GM21786 (cell line): ENCODE results near the gene POLR2L.

Source experiments
- ATAC-seq: cut with Tn5 transposase; IDR thresholded peaks from one replicate; pipeline ENCODE4 v1.9.1; 2021; ENCODE audit not compliant: unreplicated experiment

Gene POLR2L

GRCh38 chr11:869399-870126 is 27.2 kb upstream of the POLR2L start:
- no peak for ATAC-seq

DNA sequence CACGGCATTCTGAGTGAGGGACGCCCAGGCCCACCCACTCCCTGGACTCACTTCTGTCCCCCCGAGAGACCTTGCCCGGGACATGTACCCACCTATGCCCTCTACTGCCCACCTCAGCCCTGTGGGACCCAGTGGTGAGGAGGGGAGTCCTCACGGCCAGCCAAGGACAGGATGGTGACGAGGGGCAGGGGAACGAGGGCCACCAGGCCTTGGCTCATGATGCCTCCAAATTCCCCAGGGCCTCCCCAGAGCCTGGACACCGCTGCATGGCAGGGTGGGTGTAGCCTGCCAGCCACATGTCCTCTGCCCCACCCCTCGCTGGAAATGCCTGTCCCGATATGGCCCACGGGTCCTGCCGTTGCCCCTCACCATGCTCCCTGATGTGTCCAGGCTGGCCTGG is 26.5 kb upstream of the POLR2L start:
- no peak for ATAC-seq

DNA sequence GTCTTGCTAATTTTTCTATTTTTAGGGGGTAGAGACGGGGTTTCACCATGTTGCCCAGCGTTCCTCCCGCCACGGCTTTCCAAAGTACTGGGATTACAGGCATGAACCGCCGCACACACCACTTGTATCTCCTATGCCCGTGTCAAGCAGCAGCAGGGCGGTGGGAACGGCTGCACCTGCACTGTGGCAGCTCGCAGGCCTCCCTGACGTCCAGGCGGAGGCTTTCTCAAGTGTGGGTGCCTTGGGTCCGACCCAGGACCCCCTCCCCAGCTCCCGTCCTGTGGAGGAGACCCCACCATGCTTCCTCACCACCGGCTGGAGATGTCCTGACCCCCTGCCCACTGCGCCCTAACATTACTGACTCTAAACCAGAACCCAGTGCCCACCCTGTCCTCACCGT is 26.1 kb upstream of the POLR2L start:
- no peak for ATAC-seq

- ATAC-seq = no peak
These were observed 25.6 kb upstream of the POLR2L start for GRCh38 chr11:867856-868358.

DNA sequence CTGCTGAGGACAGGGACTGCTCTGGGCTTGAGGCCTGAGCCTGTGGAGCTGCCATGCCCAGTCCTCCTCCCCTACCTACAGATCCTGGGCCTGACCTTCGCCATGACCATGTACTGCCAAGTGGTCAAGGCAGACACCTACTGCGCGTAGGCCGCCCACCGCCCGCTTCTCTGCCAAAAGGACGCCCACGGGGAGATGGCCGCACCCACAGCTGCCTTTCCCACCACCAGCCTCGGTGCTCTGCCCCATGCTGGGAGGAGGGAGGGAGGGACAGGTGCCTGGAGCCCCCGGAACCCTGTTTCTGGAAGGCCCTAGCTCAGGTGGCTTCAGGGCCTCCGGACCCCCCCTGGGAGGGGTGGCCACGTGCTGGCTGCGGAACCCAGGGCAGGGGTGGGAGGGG is 24.2 kb upstream of the POLR2L start:
- no peak for ATAC-seq

GRCh38 chr11:865462-866430 is 23.4 kb upstream of the POLR2L start:
- ATAC-seq = no peak

DNA sequence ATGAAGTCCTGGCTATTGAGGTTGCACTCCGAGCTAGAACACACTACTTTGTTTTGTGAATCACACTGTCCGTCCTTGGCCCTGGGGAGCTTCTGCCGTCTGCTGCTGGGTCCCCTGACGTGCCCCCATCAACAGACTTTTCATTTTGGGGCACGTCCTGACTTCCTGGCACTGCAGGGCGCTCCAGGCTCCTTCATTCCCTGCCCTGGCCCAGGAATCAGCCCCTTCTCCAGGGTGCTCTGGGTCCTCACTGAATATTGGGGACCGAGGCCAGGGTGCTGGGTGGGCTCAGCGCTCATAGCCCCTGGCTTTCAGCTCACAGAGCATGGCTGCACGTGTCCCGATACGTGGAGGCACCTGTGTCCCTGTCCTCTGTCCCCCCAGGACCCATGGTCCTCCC is 22.6 kb upstream of the POLR2L start:
- ATAC-seq = no peak

DNA sequence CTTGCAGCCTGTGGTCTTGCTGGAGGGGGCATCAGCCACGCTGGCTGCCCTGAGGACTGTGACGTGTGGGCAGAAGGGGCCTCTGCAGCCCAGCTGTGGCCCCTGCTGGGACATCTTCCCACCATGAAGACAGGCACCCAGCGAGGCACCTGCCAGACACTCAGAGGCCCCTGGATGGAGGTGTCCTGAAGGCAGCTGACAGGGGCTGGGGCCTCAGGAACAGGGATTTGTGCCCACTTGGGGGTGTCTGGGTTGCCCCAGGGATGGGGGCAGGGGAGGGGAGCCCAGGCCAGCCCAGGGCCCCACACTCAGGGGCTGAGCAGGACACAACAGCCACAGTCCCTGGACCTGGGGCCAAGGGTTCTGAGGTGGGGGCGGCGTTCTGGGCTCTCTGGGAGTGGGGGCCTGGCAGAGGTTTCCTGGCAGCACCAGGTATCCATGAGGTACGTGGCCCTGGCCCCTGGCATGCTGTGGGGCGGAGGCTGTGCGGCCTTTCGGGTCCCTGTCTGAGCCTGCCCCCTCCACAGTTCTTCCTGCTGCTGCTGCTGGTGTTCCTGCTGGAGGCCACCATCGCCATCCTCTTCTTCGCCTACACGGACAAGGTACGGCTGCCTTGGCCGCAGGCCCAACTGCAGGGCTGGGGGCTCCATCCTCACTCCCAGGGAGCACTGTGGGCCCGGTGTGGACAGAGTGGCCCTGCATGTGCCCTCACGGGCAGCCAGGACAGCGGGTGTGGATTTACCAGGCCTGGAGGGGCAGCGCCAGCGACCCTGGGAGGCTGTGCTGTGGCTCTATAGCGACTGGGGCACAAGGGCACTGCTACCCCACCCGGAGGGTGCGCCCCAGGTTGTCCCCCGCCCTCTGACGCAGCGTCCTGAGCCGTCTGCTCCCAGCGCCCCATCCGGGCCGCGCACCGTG is 21.8 kb upstream of the POLR2L start:
- no peak for ATAC-seq

DNA sequence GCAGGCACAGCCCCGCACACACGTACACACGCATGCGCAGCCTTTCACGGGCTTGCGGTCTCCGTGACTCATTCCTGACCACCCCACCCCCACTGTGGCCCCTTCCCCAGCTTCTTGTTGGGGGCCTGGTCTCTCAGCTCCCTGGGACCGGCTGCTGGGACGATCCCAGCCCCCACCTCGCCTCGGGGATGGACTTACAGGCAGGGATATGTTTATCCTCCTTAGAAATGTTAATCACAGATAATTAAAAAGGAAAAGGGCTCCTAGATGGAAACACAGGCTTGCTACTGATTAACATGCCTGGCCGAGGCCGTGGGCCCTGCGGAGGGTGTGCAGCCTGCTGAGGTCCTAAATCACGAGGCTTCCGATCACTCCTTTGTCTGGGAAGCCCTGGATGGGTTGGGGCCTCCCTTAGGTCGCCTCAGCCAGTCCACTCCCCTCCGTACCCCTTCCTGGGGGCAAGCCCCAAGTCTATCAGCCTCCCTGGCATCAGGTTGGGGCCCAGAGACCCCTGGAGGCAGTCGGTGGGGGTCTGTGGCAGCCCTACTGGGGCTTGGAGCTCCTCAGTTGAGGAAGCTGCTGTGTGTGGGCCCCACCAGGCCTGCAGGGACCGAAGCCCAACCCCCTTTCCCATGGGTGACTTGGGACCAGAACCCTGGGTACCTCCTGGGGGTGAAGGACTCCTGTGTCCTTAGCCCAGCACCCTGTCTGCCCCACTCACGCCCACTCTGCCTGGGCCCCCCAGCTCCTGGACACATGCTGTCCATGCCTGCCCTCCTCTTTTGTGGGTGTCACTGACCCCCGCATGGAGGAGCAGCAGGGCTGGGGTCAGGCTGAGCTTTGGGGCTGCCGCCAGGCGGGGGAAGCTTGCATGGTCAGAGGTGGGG is 20.9 kb upstream of the POLR2L start:
- no peak for ATAC-seq

GRCh38 chr11:862696-863022 is 20.3 kb upstream of the POLR2L start:
- ATAC-seq = no peak

GRCh38 chr11:862081-862661 is 19.8 kb upstream of the POLR2L start:
- no peak for ATAC-seq

DNA sequence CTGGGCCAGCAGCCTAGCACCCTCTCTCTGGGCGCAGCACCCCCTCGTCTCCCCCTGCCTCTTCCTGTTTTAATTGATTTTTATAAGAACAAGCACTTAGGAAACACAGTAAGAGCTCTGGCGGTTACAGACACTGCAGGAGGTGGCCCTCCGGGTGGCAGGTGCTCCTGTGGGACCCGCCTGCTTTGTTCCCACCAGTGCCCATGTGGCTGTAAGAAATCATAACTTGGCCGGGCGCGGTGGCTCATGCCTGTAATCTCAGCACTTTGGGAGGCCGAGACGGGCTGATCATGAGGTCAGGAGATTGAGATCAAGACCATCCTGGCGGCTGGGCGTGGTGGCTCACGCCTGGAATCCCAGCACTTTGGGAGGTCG is 18.8 kb upstream of the POLR2L start:
- ATAC-seq = no peak

- no peak for ATAC-seq
These were observed 18.1 kb upstream of the POLR2L start for GRCh38 chr11:860234-861104.

DNA sequence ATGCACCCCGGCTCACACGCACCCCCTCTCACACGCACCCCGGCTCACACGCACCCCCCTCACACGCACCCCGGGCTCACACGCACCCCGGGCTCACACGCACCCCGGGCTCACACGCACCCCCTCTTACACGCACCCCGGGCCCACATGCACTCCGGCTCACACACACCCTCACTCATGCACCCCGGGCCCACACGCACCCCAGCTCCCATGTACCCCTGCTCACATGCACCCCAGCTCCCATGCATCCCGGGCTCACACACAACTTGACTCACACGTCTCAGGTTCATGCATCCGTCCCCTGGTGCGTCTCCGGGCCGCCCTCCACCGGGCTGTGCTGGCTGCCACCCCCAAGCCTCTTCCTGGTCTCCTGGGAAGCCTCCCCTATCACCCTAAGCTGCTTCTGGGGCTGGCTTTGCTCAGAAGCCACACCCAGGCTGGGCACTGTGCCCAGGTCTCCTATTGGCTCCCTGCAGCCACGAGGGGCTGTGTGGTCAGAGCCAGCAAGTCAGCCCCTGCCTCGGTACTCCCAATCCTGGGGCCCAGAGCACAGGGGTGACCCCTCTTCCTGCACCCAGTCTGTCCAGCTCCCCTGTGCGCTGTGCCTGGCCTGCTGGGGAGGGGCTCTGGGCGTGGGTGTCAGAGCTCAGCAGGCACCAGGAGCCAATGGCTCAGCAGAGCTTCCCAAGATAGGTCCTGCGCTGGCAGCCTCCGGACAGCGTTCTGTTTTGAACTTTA is 17.2 kb upstream of the POLR2L start:
- ATAC-seq = no peak

- no peak for ATAC-seq
These were observed 16.5 kb upstream of the POLR2L start for GRCh38 chr11:858762-859339.

GRCh38 chr11:858053-858761 is 15.9 kb upstream of the POLR2L start:
- ATAC-seq = no peak

DNA sequence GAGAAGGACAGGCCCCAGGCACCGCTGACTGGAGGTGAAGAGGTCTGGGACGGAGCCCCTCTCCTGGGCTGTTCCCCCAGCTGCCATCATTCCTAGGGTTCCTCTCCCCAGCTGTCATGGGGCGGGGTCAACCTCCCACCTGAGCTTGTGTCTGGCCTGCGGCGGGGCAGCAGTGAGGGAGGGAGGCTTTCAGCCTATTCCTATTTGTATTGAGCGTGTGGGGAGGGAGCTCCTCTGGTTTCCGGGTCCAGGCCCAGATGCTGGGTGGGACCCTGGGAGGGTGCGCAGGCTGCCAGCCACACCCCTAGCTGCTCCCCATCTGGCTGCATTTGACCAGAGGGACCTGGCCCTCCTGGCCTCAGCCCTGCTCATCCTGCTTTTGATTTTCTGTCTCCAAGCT is 14.1 kb upstream of the POLR2L start:
- ATAC-seq = no peak
